ENCODE measurements around the gene DGKI.

DGKI gene

GRCh38 chr7:137674551-137675409 is 172.0 kb downstream of the DGKI start:
- H3K4me3 ChIP-seq (ENCODE audit: low read length) = no peak overlapping the region
- DNase-seq (ENCODE audit: low read depth, low spot score) = no peak

- H3K4me3 ChIP-seq (ENCODE audit: low read length) = no peak overlapping the region
- no peak for DNase-seq (ENCODE audit: low read depth, low spot score)
Observed at GRCh38 chr7:137674048-137674447, 172.7 kb downstream of the DGKI start.

GRCh38 chr7:137671920-137672319 is 174.9 kb downstream of the DGKI start:
- H3K4me3 ChIP-seq (ENCODE audit: low read length) = no peak overlapping the region
- DNase-seq (ENCODE audit: low read depth, low spot score) = no peak

- H3K4me3 ChIP-seq (ENCODE audit: low read length) = no peak overlapping the region
- DNase-seq (ENCODE audit: low read depth, low spot score) = no peak
Observed at GRCh38 chr7:137670222-137671064, 176.3 kb downstream of the DGKI start.

- DNase-seq (ENCODE audit: low read depth, low spot score) = no peak
- no peak overlapping the region for H3K4me3 ChIP-seq (ENCODE audit: low read length)
Observed at GRCh38 chr7:137669706-137670105, 177.1 kb downstream of the DGKI start.

- no peak overlapping the region for H3K4me3 ChIP-seq (ENCODE audit: low read length)
- no peak for DNase-seq (ENCODE audit: low read depth, low spot score)
Observed at GRCh38 chr7:137668404-137668803, 178.4 kb downstream of the DGKI start.

- no peak overlapping the region for H3K4me3 ChIP-seq (ENCODE audit: low read length)
- DNase-seq (ENCODE audit: low read depth, low spot score) = no peak
Observed at GRCh38 chr7:137667633-137668387, 179.0 kb downstream of the DGKI start.

GRCh38 chr7:137664846-137665245 is 181.9 kb downstream of the DGKI start:
- DNase-seq (ENCODE audit: low read depth, low spot score) = no peak
- H3K4me3 ChIP-seq (ENCODE audit: low read length) = no peak overlapping the region

GRCh38 chr7:137661634-137662033 is 185.1 kb downstream of the DGKI start:
- no peak for DNase-seq (ENCODE audit: low read depth, low spot score)
- no peak overlapping the region for H3K4me3 ChIP-seq (ENCODE audit: low read length)

GRCh38 chr7:137658190-137658900 is 188.4 kb downstream of the DGKI start:
- DNase-seq (ENCODE audit: low read depth, low spot score) = no peak
- H3K4me3 ChIP-seq (ENCODE audit: low read length) = no peak overlapping the region

GRCh38 chr7:137657476-137658189 is 189.1 kb downstream of the DGKI start:
- DNase-seq (ENCODE audit: low read depth, low spot score) = no peak
- no peak overlapping the region for H3K4me3 ChIP-seq (ENCODE audit: low read length)

GRCh38 chr7:137656850-137657232 is 189.9 kb downstream of the DGKI start:
- DNase-seq (ENCODE audit: low read depth, low spot score) = no peak
- H3K4me3 ChIP-seq (ENCODE audit: low read length) = no peak overlapping the region

- no peak overlapping the region for H3K4me3 ChIP-seq (ENCODE audit: low read length)
- DNase-seq (ENCODE audit: low read depth, low spot score) = peak; percentile 46
Observed at GRCh38 chr7:137656227-137656849, 190.4 kb downstream of the DGKI start.

- no peak overlapping the region for H3K4me3 ChIP-seq (ENCODE audit: low read length)
- DNase-seq (ENCODE audit: low read depth, low spot score) = no peak
Observed at GRCh38 chr7:137655804-137656203, 191.0 kb downstream of the DGKI start.

GRCh38 chr7:137652721-137653120 is 194.1 kb downstream of the DGKI start:
- DNase-seq (ENCODE audit: low read depth, low spot score) = no peak
- no peak overlapping the region for H3K4me3 ChIP-seq (ENCODE audit: low read length)

- DNase-seq (ENCODE audit: low read depth, low spot score) = no peak
Observed at GRCh38 chr7:137647905-137648565, 198.7 kb downstream of the DGKI start.

GRCh38 chr7:137642472-137642871 is 204.3 kb downstream of the DGKI start:
- no peak for DNase-seq (ENCODE audit: low read depth, low spot score)
- H3K4me3 ChIP-seq (ENCODE audit: low read length) = no peak overlapping the region

More at GRCh38 chr7:137647905-137648565, 198.7 kb downstream of the DGKI start:
- H3K4me3 ChIP-seq (ENCODE audit: low read length) = no peak overlapping the region

All from Jurkat, Clone E6-1 (cell line).